H1 (cell line): ENCODE data around the gene ZNF624. TPM values are rescaled to one million over a fixed set of nuclear protein-coding genes. Genes with fewer than 3 reads are reported as not detected.

Experiments
- polyA plus RNA-seq, 7 experiments: library from polyadenylated mRNA; depleted of rRNA in 3 of 7; stranded (reverse) in 5 of 7; unstranded in 2 of 7; fragments of >200 nt in 5 of 7; fragments of 200-250 nt in 2 of 7; gene quantifications; 1 replicate in 5 of 7; 2 replicates in 1 of 7; 4 replicates in 1 of 7; pipeline versions ENCODE4 v1.2.1 to v1.2.3, GENCODE V29; 2011 to 2013; ENCODE audit warnings: missing spikeins in 2 of 7, mixed read lengths in 2 of 7
- small RNA-seq: library from polyadenylated mRNA; stranded (forward); fragments of <200 nt; extraction: miRNeasy Mini kit (QIAGEN cat#:217004); gene quantifications from one replicate; pipeline ENCODE3, GENCODE V24; 2013; ENCODE audit not compliant: insufficient read depth
- total RNA-seq: library from RNA; stranded (reverse); fragmentation: NEBNext Ultra II Directional; extraction: Animal tissue kit (Norgen Biotek cat#: 25700); gene quantifications from 2 replicates; pipeline ENCODE4 v1.2.1, GENCODE V29; 2021

The ZNF624 gene
- total and polyA plus RNA-seq, 2 of the 8 experiments (the other 6 are each of a cell fraction or from before 2014, with no cell fraction given), result 0.39 to 2.5 TPM

Small RNAs within 50 kb of the gene (small RNA-seq; reads per million reads assigned to genes)
- not detected for gene RNU6-405P

Other genes starting within 250 kb of the ZNF624 start
- gene TRPV2, start 238.3 kb downstream of the ZNF624 start, total RNA-seq, result 1.6 and 2.1 TPM in 2 replicates
- 1.7 and 1.8 TPM in 2 replicates for gene TRPV2, start 238.3 kb downstream of the ZNF624 start, polyA plus RNA-seq (2011; rRNA removed)
- 7.2 and 9.9 TPM in 2 replicates for gene LRRC75A, start 161.7 kb downstream of the ZNF624 start, total RNA-seq
- 9.7 and 10.5 TPM in 2 replicates for gene LRRC75A, start 161.7 kb downstream of the ZNF624 start, polyA plus RNA-seq (2011; rRNA removed)
- 5.6 and 6.2 TPM in 2 replicates for gene ZNF287, start 84.6 kb downstream of the ZNF624 start, total RNA-seq
- 1.7 TPM in 2 replicates for gene ZNF287, start 84.6 kb downstream of the ZNF624 start, polyA plus RNA-seq (2011; rRNA removed)
- gene CCDC144A, start 36.4 kb upstream of the ZNF624 start, total RNA-seq, result 1.6 and 1.7 TPM in 2 replicates
- gene CCDC144A, start 36.4 kb upstream of the ZNF624 start, polyA plus RNA-seq (2011; rRNA removed), result 0.31 and 0.35 TPM in 2 replicates